NCI-H748 (cell line): ENCODE measurements around the gene VCAM1.
A peak's percentile ranks its signal among the peaks of the same experiment; 100 is the strongest.

Experiments used
- DNase-seq: peaks from one replicate; lab custom pipeline; 2025; ENCODE audit not compliant: unreplicated experiment; lab: John Stamatoyannopoulos, UW

Gene VCAM1

GRCh38 chr1:100721526-100722207, 2.1 kb downstream of the VCAM1 start:
- no peak for DNase-seq

GRCh38 chr1:100722221-100722620, 2.7 kb downstream of the VCAM1 start:
- no peak for DNase-seq

GRCh38 chr1:100724281-100724680, 4.7 kb downstream of the VCAM1 start:
- no peak for DNase-seq

- DNase-seq, result no peak
Measured at GRCh38 chr1:100730130-100730529, 10.6 kb downstream of the VCAM1 start.

- no peak for DNase-seq
Measured at GRCh38 chr1:100731309-100731708, 11.8 kb downstream of the VCAM1 start.

GRCh38 chr1:100731758-100732157, 12.2 kb downstream of the VCAM1 start:
- DNase-seq, result no peak

GRCh38 chr1:100734676-100735075, 15.1 kb downstream of the VCAM1 start:
- no peak for DNase-seq

- no peak for DNase-seq
Measured at GRCh38 chr1:100735244-100735643, 15.7 kb downstream of the VCAM1 start.

GRCh38 chr1:100736324-100736723, 16.8 kb downstream of the VCAM1 start:
- no peak for DNase-seq

GRCh38 chr1:100736746-100737145, 17.2 kb downstream of the VCAM1 start:
- no peak for DNase-seq

- no peak for DNase-seq
Measured at GRCh38 chr1:100746542-100746932, 27.0 kb downstream of the VCAM1 start.

- DNase-seq, result no peak
Measured at GRCh38 chr1:100747771-100748170, 28.2 kb downstream of the VCAM1 start.

GRCh38 chr1:100750005-100750885, 30.7 kb downstream of the VCAM1 start:
- peak; percentile 3 for DNase-seq

GRCh38 chr1:100752791-100753190, 33.2 kb downstream of the VCAM1 start:
- no peak for DNase-seq

- DNase-seq, result no peak
Measured at GRCh38 chr1:100757946-100758345, 38.4 kb downstream of the VCAM1 start.

GRCh38 chr1:100759188-100759587, 39.6 kb downstream of the VCAM1 start:
- no peak for DNase-seq

GRCh38 chr1:100760511-100760910, 41.0 kb downstream of the VCAM1 start:
- no peak for DNase-seq

- no peak for DNase-seq
Measured at GRCh38 chr1:100762461-100762860, 42.9 kb downstream of the VCAM1 start.

GRCh38 chr1:100767176-100767890, 47.8 kb downstream of the VCAM1 start:
- no peak for DNase-seq

- no peak for DNase-seq
Measured at GRCh38 chr1:100769323-100769722, 49.8 kb downstream of the VCAM1 start.

- DNase-seq, result no peak
Measured at GRCh38 chr1:100769906-100770646, 50.5 kb downstream of the VCAM1 start.
